ENCODE measurements around the gene SMPD4.
"Not testable (repeated sequence)": the region's sequence is repeated elsewhere in the genome, so short reads cannot be mapped to it uniquely, and the experiment has no call there.

SMPD4 gene

DNA sequence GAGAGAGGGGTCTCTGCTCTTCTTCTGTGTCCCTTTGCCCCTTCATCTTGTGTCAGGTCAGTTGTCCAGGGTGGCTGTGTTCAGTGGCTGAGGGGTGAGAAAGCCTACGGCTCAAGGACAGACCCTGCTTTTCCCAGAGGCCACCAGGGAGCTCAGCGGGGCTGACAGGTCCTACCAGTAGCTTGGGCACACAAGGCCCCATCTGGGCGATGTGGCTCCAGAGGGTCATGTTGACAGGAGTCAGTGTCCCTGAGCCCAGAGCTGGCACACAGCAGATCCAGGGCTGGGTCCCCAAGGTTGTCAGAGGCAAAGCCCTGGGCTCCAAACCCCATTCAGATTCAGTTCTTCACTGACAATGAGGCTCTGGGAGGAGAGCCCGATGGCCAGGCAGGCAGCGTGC is 44.3 kb downstream of the SMPD4 start:
- not testable (repeated sequence) for H3K4me3 ChIP-seq (ENCODE audit: low read length); H3K9me3 ChIP-seq (ENCODE audit: low read length); H3K4me1 ChIP-seq (ENCODE audit: insufficient read depth, low read length); H2AFZ ChIP-seq (ENCODE audit: low read depth, low read length); H3K27me3 ChIP-seq (ENCODE audit: insufficient read depth, low read length); H3K36me3 ChIP-seq (ENCODE audit: insufficient read depth, low read length)

DNA sequence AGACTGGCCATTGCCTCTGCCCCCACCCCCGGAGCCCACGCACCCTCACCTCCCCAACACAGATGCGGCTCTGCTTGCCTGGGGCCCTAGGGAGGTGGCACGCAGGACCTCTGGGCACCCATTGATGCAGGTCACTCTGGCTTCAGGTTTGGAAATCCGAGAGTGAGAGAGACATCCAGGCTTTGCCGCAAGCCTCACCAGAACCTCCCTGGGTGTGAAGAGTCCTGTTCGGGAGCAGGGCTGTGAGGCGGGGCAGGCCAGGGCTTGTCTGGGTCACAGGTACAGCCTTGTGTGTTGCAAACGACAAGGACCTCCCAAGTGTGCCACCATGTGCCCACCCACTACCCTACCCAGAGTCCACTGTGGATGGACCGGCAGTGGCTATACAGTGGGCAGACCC is 44.9 kb downstream of the SMPD4 start:
- H3K9me3 ChIP-seq (ENCODE audit: low read length); H3K27me3 ChIP-seq (ENCODE audit: insufficient read depth, low read length); H3K36me3 ChIP-seq (ENCODE audit: insufficient read depth, low read length); H2AFZ ChIP-seq (ENCODE audit: low read depth, low read length); H3K4me1 ChIP-seq (ENCODE audit: insufficient read depth, low read length); H3K4me3 ChIP-seq (ENCODE audit: low read length): not testable (repeated sequence)

DNA sequence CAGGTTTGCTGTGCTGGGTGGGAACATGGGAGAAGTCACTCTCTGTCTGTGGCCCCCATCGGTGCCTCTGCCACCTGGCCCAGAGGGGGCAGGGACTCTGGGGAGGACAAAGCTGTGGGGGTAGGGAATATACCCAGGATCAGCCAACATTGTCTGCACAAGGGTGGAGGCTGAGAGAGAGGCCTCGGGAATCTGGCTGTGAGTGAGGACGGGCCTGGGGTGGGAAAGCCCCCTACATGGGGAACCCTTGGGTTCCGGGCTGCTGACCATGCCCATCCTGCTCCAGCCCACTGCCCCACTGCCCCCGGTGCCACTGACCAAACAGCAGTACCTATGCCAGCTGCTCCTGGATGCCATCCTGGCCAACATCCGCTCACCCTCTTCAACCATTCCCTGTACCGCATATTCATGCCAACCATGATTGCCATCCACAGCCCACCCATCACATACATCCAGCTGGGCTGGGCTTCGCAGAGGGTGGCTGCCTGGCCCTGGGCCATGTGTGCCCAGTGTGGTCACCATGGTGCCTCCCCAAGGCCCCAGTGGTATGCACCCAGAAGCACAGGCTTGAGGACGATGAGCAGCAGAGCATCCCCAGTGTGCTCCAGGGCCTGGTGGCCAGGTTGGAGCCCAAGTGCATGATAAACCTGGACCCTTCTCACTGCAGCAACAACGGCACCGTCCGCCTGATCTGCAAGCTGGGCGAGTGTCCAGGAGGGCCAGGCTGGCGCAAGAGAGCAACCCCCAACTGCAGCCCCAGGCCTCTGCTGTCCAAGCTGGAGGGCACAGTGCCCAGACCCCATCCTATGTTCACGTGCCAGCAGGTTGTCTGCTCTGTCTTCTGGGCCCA is 45.5 kb downstream of the SMPD4 start:
- Histone ChIP-seq H3K27me3 (ENCODE audit: insufficient read depth, low read length) (no peaks in the 10 kb centered on the region), H3K4me3 (ENCODE audit: low read length) (no peak overlapping the region), H3K36me3 (ENCODE audit: insufficient read depth, low read length) (no peaks in the 10 kb centered on the region), H3K4me1 (ENCODE audit: insufficient read depth, low read length) (no peaks in the 10 kb centered on the region), H2AFZ (ENCODE audit: low read depth, low read length) (no peak overlapping the region), H3K9me3 (ENCODE audit: low read length) (no peaks in the 10 kb centered on the region)

DNA sequence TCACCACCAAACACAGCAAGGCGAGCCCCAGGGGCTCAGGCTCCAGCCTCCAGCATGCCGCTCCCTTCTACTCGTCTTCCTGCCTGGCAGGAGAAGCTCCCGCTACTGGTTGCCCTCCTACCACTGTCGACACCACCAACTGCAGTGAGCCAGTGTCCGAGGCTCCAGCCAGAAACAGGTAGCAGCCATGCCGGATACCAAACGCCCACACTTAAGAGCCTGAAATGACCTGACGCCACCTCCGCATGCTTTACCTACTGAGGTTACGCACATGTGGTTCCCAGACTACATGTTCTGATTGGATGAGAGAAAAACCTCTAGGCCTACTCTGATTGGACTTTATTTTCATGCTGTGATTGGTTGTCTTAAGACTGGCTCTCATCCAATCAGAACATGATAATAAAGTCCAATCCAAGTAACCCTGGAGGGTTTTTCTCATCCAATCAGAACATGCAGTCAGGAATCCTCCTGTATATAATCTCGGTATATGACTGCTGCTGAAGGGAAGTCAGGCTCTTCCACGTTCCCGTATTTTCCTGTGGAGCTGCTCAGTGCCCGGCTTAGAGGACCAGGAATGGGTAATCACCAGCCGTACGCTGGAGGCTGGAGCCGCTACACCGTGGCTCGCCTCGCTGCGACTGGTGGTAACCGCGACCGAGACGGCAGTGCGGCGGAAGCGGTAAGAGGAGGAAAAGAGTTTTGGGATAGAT is 52.1 kb downstream of the SMPD4 start, which contains the start of gene POTEF:
Gene POTEF, minus strand, starts transcription at position 103 of the 710 bp plus-strand sequence. CDS start 8,707 bp downstream, outside the sequence.
- H2AFZ ChIP-seq (ENCODE audit: low read depth, low read length); H3K4me1 ChIP-seq (ENCODE audit: insufficient read depth, low read length); H3K27me3 ChIP-seq (ENCODE audit: insufficient read depth, low read length); H3K36me3 ChIP-seq (ENCODE audit: insufficient read depth, low read length); H3K9me3 ChIP-seq (ENCODE audit: low read length): not testable (repeated sequence)
- peak within 1 kb of the TSS; percentile 33 for H3K4me3 ChIP-seq (ENCODE audit: low read length)

DNA sequence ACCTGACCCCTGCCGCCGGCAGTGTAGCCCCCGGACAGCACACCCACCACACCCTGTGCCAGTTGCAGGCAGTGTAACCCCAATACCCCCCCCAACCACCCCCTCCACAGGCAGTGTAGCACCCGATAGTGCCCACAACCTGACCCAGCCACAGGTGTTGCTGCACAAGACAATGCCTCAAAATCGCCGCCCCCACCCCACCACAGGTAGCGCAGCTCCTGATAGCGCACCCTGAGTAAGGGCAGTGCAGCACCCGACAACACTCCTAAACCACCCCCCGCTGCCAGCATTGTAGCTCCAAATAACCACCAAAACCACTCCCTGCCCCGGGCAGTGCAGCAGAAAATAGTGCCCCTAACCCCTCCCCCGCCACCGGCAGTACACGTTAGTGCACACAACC is 52.9 kb downstream of the SMPD4 start:
- not testable (repeated sequence) for H3K4me1 ChIP-seq (ENCODE audit: insufficient read depth, low read length); H2AFZ ChIP-seq (ENCODE audit: low read depth, low read length); H3K36me3 ChIP-seq (ENCODE audit: insufficient read depth, low read length); H3K27me3 ChIP-seq (ENCODE audit: insufficient read depth, low read length); H3K9me3 ChIP-seq (ENCODE audit: low read length)
- H3K4me3 ChIP-seq (ENCODE audit: low read length), result peak overlapping the region; percentile 33

DNA sequence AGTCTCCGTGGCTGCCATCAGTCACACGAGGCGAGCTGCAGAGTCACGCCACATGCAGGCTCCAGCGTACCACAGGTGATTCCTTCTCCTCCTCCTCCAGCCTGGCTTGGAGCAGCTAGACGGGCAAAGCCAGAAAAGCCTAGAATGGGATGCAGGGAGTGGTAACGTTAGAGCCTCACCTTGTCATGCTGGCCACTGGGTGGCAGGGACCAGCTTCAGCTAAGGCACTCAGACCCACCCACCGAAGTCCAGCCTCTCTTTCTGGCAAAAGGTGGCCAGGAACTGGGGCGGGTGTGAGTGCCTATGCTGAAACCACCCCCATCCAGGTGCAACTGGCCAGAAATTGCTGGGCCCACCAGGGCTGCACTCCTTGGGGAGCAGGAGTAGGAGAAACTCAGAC is 53.7 kb downstream of the SMPD4 start:
- H3K4me3 ChIP-seq (ENCODE audit: low read length); H3K9me3 ChIP-seq (ENCODE audit: low read length); H2AFZ ChIP-seq (ENCODE audit: low read depth, low read length); H3K36me3 ChIP-seq (ENCODE audit: insufficient read depth, low read length); H3K27me3 ChIP-seq (ENCODE audit: insufficient read depth, low read length); H3K4me1 ChIP-seq (ENCODE audit: insufficient read depth, low read length): not testable (repeated sequence)

DNA sequence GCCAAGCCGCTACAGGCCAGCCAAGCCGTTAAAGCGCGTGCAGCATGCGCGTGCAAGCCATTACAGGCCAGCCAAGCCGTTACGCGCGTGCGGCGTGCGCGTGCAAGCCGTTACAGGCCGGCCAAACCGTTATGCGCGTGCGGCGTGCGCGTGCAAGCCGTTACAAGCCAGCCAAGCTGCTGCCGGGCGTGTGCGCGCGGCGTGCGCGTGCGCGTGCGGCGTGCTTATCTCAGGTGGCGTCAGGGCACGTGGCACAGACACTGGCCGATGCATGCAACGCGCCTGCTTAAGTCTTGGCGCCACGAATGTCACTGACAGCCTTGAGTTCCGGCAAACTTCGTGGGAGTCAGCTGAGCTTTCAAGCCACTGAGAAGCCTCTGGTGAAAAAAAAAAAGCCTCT is 60.5 kb downstream of the SMPD4 start:
- H2AFZ ChIP-seq (ENCODE audit: low read depth, low read length); H3K4me1 ChIP-seq (ENCODE audit: insufficient read depth, low read length); H3K4me3 ChIP-seq (ENCODE audit: low read length); H3K9me3 ChIP-seq (ENCODE audit: low read length); H3K36me3 ChIP-seq (ENCODE audit: insufficient read depth, low read length); H3K27me3 ChIP-seq (ENCODE audit: insufficient read depth, low read length): not testable (repeated sequence)

DNA sequence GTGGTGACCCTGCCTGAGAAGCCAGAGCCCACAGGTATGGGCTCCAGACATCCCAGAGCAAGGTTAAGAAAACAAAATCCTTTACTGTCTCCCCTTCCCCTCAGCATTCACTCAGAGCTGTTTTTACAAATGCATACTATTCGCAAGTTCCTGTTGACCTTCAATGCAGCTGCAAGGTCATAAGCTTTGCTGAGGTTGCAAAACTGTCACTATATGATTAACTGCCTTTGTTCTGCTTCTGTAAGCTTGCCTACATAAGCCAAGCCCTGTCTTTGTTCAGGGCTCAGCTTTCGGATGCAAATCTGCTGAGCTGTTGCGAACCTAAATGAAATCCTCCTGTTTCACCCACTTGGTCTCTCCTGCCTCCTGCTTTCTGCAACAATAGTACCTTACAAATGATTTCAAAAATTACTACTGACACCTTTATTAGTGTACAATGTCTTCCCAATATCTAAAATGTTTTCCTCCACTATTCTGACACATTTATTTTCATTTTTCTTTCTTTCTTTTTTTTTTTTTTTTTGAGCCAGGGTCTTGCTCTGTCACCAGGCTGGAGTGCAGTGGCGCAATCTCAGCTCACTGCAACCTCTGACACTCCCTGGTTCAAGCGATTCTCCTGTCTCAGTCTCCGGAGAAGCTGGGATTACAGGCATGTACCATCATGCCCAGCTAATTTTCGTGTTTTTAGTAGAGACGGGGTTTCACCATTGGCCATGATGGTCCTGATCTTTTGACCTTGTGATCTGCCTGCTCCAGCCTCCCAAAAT is 78.6 kb downstream of the SMPD4 start:
- H2AFZ ChIP-seq (ENCODE audit: low read depth, low read length); H3K27me3 ChIP-seq (ENCODE audit: insufficient read depth, low read length); H3K4me1 ChIP-seq (ENCODE audit: insufficient read depth, low read length); H3K36me3 ChIP-seq (ENCODE audit: insufficient read depth, low read length); H3K9me3 ChIP-seq (ENCODE audit: low read length); H3K4me3 ChIP-seq (ENCODE audit: low read length): not testable (repeated sequence)
